Smooth muscle cell (in vitro differentiated cells): ENCODE results near the gene HRH3. TPM values are rescaled to one million over a fixed set of nuclear protein-coding genes. Genes with fewer than 3 reads are reported as not detected.

Experiments
- DNase-seq: peaks from one replicate; lab custom pipeline; 2025; ENCODE audit not compliant: unreplicated experiment; lab: John Stamatoyannopoulos, UW
- H2AFZ ChIP-seq: fragments of 200-600 bp; sonication (generic); 2 replicates; pipeline ENCODE4 v1.6.0; 2016; ENCODE audit warnings: antibody characterized with exemption, low read depth, mild to moderate bottlenecking
- H3F3A ChIP-seq: fragments of 200-600 bp; sonication (generic); 2 replicates; pipeline ENCODE4 v1.6.0; 2017; ENCODE audit warnings: antibody characterized with exemption, low read depth
- H3K27ac ChIP-seq: fragments of 200-600 bp; sonication (generic); 2 replicates; pipeline ENCODE4 v1.5.1; 2016; ENCODE audit warnings: low read depth, mild to moderate bottlenecking
- H3K27me3 ChIP-seq: fragments of 200-600 bp; sonication (generic); 2 replicates; pipeline ENCODE4 v1.6.1; 2016; ENCODE audit warnings: low read depth, mild to moderate bottlenecking
- H3K36me3 ChIP-seq: fragments of 200-600 bp; sonication (generic); 2 replicates; pipeline ENCODE4 v1.5.1; 2016; ENCODE audit warnings: low read depth
- H3K4me1 ChIP-seq: fragments of 200-600 bp; sonication (generic); 2 replicates; pipeline ENCODE4 v1.5.1; 2016; ENCODE audit warnings: low read depth
- H3K4me2 ChIP-seq: fragments of 200-600 bp; sonication (generic); 2 replicates; pipeline ENCODE4 v1.6.0; 2016; ENCODE audit warnings: mild to moderate bottlenecking
- H3K4me3 ChIP-seq: fragments of 200-600 bp; sonication (generic); 2 replicates; pipeline ENCODE4 v1.5.1; 2016; ENCODE audit warnings: mild to moderate bottlenecking
- H3K79me2 ChIP-seq: fragments of 200-600 bp; sonication (generic); 2 replicates; pipeline ENCODE4 v1.6.0; 2016; ENCODE audit warnings: low read depth, mild to moderate bottlenecking
- H3K9ac ChIP-seq: fragments of 200-600 bp; sonication (generic); 2 replicates; pipeline ENCODE4 v1.6.0; 2016; ENCODE audit warnings: low read depth
- H3K9me3 ChIP-seq: fragments of 200-600 bp; sonication (generic); replicated peaks from 2 replicates; pipeline ENCODE4 v1.5.1; 2016; ENCODE audit warnings: low read depth
- H4K20me1 ChIP-seq: fragments of 200-600 bp; sonication (generic); 2 replicates; pipeline ENCODE4 v1.6.0; 2016; ENCODE audit warnings: low read depth
- WGBS: methylation state at CpG from one replicate; pipeline ENCODE4 v1.1.7; 2016; ENCODE audit warnings: low lambda C conversion rate; 5-methylcytosine and 5-hydroxymethylcytosine counted together
- polyA plus RNA-seq: library from polyadenylated mRNA; unstranded; fragments of >200 nt; fragmentation: Nextera tagmentation; extraction: Ambion mirVana; gene quantifications from 2 replicates; pipeline ENCODE4 v1.2.1, GENCODE V29; 2016
- total RNA-seq: library from RNA; depleted of rRNA; stranded (reverse); fragments of >200 nt; gene quantifications from 2 replicates; pipeline ENCODE4 v1.2.3, GENCODE V29; 2014
- TF ChIP-seq, protein P1 (sequence below): fragments of 200-600 bp; sonication (generic); IDR thresholded peaks from 2 replicates; pipeline ENCODE4 v1.5.1; 2017; ENCODE audit warnings: borderline replicate concordance, mild to moderate bottlenecking, antibody characterized with exemption; ENCODE audit not compliant: insufficient read depth, poor library complexity, severe bottlenecking

HRH3 gene
- total and polyA plus RNA-seq, 2 experiments from 2014 or later, result not detected

GRCh38 chr20:62193079-62194025 lies 26.7 kb downstream of the HRH3 start:
- WGBS, result 97% methylated on average over 29 of the region's 29 CpGs
- no peaks in the 10 kb centered on the region for H3K36me3 ChIP-seq
- H4K20me1 ChIP-seq, result peaks cover 72% of the 10 kb centered on the region

GRCh38 chr20:62192635-62193034 lies 27.4 kb downstream of the HRH3 start:
- Histone ChIP-seq H3F3A (no peaks in the 10 kb centered on the region), H4K20me1 (peaks cover 79% of the 10 kb centered on the region), H3K4me1 (no peaks in the 10 kb centered on the region), H3K27ac (no peak overlapping the region), H3K9me3 (no peaks in the 10 kb centered on the region), H3K27me3 (no peaks in the 10 kb centered on the region), H3K4me2 (no peak overlapping the region), H3K4me3 (no peak overlapping the region), H3K9ac (no peak overlapping the region), H3K36me3 (no peaks in the 10 kb centered on the region), H2AFZ (no peak overlapping the region), H3K79me2 (peaks cover 46% of the 10 kb centered on the region)
- WGBS, result 96% methylated on average over 10 of the region's 10 CpGs
- TF ChIP-seq, protein P1, sequence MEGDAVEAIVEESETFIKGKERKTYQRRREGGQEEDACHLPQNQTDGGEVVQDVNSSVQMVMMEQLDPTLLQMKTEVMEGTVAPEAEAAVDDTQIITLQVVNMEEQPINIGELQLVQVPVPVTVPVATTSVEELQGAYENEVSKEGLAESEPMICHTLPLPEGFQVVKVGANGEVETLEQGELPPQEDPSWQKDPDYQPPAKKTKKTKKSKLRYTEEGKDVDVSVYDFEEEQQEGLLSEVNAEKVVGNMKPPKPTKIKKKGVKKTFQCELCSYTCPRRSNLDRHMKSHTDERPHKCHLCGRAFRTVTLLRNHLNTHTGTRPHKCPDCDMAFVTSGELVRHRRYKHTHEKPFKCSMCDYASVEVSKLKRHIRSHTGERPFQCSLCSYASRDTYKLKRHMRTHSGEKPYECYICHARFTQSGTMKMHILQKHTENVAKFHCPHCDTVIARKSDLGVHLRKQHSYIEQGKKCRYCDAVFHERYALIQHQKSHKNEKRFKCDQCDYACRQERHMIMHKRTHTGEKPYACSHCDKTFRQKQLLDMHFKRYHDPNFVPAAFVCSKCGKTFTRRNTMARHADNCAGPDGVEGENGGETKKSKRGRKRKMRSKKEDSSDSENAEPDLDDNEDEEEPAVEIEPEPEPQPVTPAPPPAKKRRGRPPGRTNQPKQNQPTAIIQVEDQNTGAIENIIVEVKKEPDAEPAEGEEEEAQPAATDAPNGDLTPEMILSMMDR, result no peak
- no peak for DNase-seq

More at GRCh38 chr20:62193079-62194025, 26.7 kb downstream of the HRH3 start:
- Histone ChIP-seq H3K27ac (no peak overlapping the region), H3K79me2 (peaks cover 38% of the 10 kb centered on the region), H3K27me3 (no peaks in the 10 kb centered on the region), H3K4me3 (no peak overlapping the region), H3K4me2 (no peak overlapping the region), H3K9me3 (no peaks in the 10 kb centered on the region), H2AFZ (no peak overlapping the region), H3F3A (no peaks in the 10 kb centered on the region), H3K4me1 (no peaks in the 10 kb centered on the region), H3K9ac (no peak overlapping the region)
- no peak for DNase-seq
- TF ChIP-seq, protein P1, result no peak

GRCh38 chr20:62191781-62192559 lies 28.1 kb downstream of the HRH3 start:
- DNase-seq, result no peak
- peaks cover 52% of the 10 kb centered on the region for H3K79me2 ChIP-seq
- H3K9me3 ChIP-seq, result no peaks in the 10 kb centered on the region
- no peaks in the 10 kb centered on the region for H3K36me3 ChIP-seq
- H3K27ac ChIP-seq, result no peak overlapping the region
- no peak overlapping the region for H3K9ac ChIP-seq
- TF ChIP-seq, protein P1, result no peak
- no peaks in the 10 kb centered on the region for H3K27me3 ChIP-seq
- 96% methylated on average over 14 of the region's 14 CpGs for WGBS
- no peak overlapping the region for H2AFZ ChIP-seq
- H4K20me1 ChIP-seq, result peaks cover 82% of the 10 kb centered on the region
- H3K4me1 ChIP-seq, result no peaks in the 10 kb centered on the region
- no peak overlapping the region for H3K4me2 ChIP-seq
- no peaks in the 10 kb centered on the region for H3F3A ChIP-seq
- H3K4me3 ChIP-seq, result no peak overlapping the region
